Astrocyte of the spinal cord (primary cell): ENCODE results near the gene DTX3.
"Not testable (repeated sequence)": the region's sequence is repeated elsewhere in the genome, so short reads cannot be mapped to it uniquely, and the experiment has no call there.

Experiments used
- DNase-seq: peaks from one replicate; pipeline ENCODE4 v3.0.0; 2011; ENCODE audit warnings: low read depth, low spot score
- H3K4me3 ChIP-seq: 2 replicates; pipeline ENCODE4 v1.5.1; 2011; ENCODE audit warnings: low read depth, mild to moderate bottlenecking, low read length, moderate library complexity
- CTCF ChIP-seq: IDR thresholded peaks from 2 replicates; pipeline ENCODE4 v1.5.1; 2012; ENCODE audit warnings: low read depth, mild to moderate bottlenecking, low read length, inconsistent platforms
- in situ Hi-C: cut with HindIII; loops from 2 replicates; pipeline ENCODE4 v1.10.0; 2017; ENCODE audit warnings: low sequenced_read_pairs

The DTX3 gene

DNA sequence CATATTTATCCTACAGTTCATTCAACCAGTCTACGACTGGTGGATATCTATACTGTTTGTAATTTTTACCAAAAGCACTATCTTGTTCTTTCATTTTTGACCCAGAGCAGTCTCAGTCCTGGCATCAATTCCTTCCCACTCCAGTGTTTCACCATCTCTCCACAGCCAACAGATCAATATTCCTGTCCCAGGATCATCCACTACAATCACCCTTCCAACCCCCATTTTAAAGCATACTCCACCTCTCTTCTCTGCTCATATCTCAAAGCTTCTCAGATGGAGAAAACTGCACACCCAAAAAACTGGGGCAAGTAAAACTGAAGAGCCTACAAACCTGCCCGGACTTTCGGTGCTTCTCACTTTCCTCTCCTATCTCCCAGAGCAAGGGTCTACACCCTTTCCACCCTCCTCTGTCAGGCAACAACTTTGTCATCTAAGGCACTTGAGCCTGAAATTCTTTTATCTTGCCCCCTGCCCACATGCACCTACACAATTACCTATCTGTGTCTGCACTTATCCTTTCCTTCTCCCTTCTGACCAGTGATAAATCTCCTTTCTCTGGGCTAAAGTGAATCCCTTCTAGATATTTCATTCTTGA, 17.7 kb upstream of the DTX3 start:
- TF ChIP-seq CTCF = no peak
- DNase-seq = no peak
- no peak overlapping the region for H3K4me3 ChIP-seq
- in situ Hi-C loops = no loop called here

GRCh38 chr12:57588951-57589610, 15.5 kb upstream of the DTX3 start:
- in situ Hi-C loops, DNase-seq, H3K4me3 ChIP-seq: not testable (repeated sequence)

DNA sequence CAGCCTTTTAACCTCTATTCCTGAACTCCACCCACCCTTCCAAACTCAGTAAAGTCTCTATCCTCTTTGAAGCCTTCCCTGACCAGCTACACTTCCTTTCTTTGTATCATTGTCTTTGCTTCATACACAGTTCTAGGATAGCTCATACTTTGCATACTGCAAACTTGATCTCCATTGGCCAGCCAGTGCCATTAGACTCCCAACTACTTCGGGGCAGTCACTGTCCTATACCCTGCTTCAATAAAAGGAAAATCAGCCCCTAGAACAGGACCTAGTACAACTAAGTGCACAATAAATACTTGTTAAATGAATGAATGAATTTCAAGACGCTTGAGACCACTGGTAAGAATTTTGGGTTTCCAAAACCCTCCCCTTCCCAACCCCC, 14.2 kb upstream of the DTX3 start:
- in situ Hi-C loops = no loop called here

GRCh38 chr12:57590864-57591781, 13.5 kb upstream of the DTX3 start, which contains the start of gene PIP4K2C:
PIP4K2C (plus strand) TSS chr12:57591192; CDS start chr12:57591290, 98 bp downstream.
- H3K4me3 ChIP-seq = peak within 1 kb of the TSS; percentile 91
- TF ChIP-seq CTCF = no peak
- in situ Hi-C loops = no loop called here
- DNase-seq = peak; percentile 40

More for the DNA sequence above, 14.2 kb upstream of the DTX3 start:
- TF ChIP-seq CTCF = no peak
- H3K4me3 ChIP-seq = peak overlapping the region; percentile 91
- DNase-seq = no peak

DNA sequence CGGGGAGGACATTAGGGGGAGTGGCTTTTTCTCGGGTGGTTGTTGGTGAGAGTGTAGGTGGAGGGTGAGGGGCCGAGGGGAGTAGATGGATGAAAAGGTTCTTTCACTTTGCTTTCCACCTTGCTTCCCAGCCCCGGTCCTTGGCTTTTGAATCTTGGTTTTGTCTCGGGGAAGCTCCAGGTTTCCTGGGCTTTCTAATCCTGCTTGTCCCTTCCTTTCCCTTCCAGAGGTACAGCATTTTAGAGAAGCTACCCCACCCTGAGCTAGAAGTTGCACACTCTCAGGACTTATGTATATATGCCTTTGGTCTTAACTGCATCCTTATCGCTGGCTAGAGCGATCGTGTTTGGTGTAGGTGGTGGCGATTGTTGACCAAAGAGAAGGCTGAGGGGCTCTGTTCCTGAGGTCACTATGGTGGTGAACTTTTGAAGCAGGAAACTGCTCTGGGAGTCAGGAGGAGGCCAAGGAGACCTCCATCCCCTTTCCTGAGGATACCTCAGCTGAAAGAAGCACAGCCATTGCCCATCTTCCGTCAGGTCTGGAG, 12.8 kb upstream of the DTX3 start:
- peak overlapping the region; percentile 91 for H3K4me3 ChIP-seq
- in situ Hi-C loops = no loop called here
- TF ChIP-seq CTCF = no peak
- DNase-seq = no peak

DNA sequence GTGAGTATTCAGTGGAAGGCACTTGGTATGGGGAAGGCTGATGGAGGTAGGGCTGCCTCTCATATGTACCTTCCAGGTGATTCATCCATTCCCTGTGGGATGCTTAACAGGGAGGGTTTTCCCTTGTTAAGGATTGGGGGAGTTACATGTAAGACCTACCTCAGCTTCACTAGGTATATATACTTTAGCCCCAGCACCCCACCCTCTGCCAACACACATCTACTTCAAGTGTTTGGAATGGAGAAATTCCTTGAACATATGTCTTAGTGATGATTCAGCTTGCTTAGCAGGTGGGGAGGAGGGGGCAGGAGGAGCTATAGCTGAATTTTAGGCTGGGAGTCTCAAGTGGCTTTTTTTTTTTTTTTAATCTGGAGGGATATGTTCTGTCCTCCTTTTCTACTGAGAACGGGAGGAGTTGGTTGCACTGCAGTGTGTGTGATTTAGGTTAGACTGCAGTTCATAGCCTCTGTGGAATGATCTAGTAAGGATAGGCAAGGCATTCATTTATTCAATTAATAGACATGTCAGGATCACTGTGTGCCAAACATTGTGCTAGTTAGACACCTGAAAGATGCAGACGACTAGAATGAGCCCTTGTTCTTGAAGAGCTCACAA, 12.0 kb upstream of the DTX3 start:
- no peak for TF ChIP-seq CTCF
- no peak overlapping the region for H3K4me3 ChIP-seq
- no peak for DNase-seq
- in situ Hi-C loops = no loop called here
